Type B pancreatic cell (in vitro differentiated cells): Measurements from ENCODE around the gene SLC36A3. TPM values are rescaled to one million over a fixed set of nuclear protein-coding genes. Genes with fewer than 3 reads are reported as not detected.
"Not testable (repeated sequence)": the region's sequence is repeated elsewhere in the genome, so short reads cannot be mapped to it uniquely, and the experiment has no call there.

Experiments used
- DNase-seq: peaks from one replicate; pipeline ENCODE4 v3.0.0; 2021; ENCODE audit warnings: mixed read lengths; ENCODE audit not compliant: unreplicated experiment; ENCODE audit errors: extremely low spot score
- H3K27ac Mint-ChIP-seq: 2 replicates; pipeline ENCODE4 v1.8.0; 2021; ENCODE audit warnings: mild to moderate bottlenecking, mixed read lengths
- H3K27me3 Mint-ChIP-seq: 2 replicates; pipeline ENCODE4 v1.8.0; 2021; ENCODE audit warnings: mixed read lengths
- H3K36me3 Mint-ChIP-seq: 2 replicates; pipeline ENCODE4 v1.8.0; 2021; ENCODE audit warnings: mixed read lengths
- H3K4me1 Mint-ChIP-seq: one replicate; pipeline ENCODE4 v1.8.0; 2021; ENCODE audit warnings: mixed read lengths; ENCODE audit not compliant: unreplicated experiment
- H3K4me3 Mint-ChIP-seq: 2 replicates; pipeline ENCODE4 v1.8.0; 2021; ENCODE audit warnings: mild to moderate bottlenecking, mixed read lengths
- H3K9me3 Mint-ChIP-seq: 2 replicates; pipeline ENCODE4 v1.8.0; 2021; ENCODE audit warnings: mixed read lengths
- total RNA-seq: library from RNA; stranded (reverse); gene quantifications from 2 replicates; pipeline ENCODE4 v1.2.1, GENCODE V29; 2021; ENCODE audit warnings: low replicate concordance
- TF ChIP-seq, protein P1 (sequence below): fragments of 200-600 bp; sonication (generic); conservative IDR thresholded peaks from 2 replicates; pipeline ENCODE4 v1.5.0; 2021; ENCODE audit warnings: antibody characterized with exemption, mild to moderate bottlenecking

SLC36A3 gene
- total RNA-seq, 1 donor from 2014 or later: not detected

DNA sequence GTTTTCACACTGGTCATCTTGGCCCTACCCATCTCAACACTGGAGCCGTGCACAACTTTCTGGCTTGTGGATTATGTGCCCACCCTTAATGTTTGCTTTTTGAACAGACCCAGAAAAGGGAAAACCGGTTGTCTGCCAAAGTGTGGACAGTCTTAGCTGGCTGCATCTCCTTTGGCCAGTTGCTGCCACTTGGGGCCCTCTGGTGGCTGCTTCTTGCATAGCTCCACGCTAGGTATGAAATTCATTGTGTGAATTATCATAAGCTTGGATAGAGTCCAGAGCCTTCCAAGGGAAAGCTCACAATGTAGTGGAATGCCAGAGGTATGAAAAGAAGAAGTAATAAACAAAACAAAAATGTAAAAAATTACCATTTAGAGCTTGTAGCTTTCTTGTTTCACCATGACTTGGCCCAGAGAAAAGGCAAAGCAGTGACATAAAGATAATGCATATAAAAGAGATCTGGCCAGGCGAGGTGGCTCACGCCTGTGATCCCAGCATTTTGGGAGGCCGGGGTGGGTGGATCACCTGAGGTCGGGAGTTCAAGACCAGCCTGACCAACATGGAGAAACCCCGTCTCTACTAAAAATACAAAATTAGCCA lies 12.5 kb upstream of the SLC36A3 start:
- DNase-seq: peak; percentile 77
- H3K36me3 Mint-ChIP-seq: no peaks in the 10 kb centered on the region
- H3K27ac Mint-ChIP-seq: no peak overlapping the region
- TF ChIP-seq, protein P1, sequence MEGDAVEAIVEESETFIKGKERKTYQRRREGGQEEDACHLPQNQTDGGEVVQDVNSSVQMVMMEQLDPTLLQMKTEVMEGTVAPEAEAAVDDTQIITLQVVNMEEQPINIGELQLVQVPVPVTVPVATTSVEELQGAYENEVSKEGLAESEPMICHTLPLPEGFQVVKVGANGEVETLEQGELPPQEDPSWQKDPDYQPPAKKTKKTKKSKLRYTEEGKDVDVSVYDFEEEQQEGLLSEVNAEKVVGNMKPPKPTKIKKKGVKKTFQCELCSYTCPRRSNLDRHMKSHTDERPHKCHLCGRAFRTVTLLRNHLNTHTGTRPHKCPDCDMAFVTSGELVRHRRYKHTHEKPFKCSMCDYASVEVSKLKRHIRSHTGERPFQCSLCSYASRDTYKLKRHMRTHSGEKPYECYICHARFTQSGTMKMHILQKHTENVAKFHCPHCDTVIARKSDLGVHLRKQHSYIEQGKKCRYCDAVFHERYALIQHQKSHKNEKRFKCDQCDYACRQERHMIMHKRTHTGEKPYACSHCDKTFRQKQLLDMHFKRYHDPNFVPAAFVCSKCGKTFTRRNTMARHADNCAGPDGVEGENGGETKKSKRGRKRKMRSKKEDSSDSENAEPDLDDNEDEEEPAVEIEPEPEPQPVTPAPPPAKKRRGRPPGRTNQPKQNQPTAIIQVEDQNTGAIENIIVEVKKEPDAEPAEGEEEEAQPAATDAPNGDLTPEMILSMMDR: peak; percentile 92
- no peak overlapping the region for H3K4me3 Mint-ChIP-seq
- peaks cover 3% of the 10 kb centered on the region for H3K4me1 Mint-ChIP-seq
- peaks cover 4% of the 10 kb centered on the region for H3K9me3 Mint-ChIP-seq
- H3K27me3 Mint-ChIP-seq: peaks cover 3% of the 10 kb centered on the region

GRCh38 chr5:151313357-151313756 lies 9.8 kb upstream of the SLC36A3 start:
- Mint-ChIP-seq H3K27me3 (peaks cover 3% of the 10 kb centered on the region), H3K36me3 (no peaks in the 10 kb centered on the region), H3K27ac (no peak overlapping the region), H3K9me3 (peaks cover 11% of the 10 kb centered on the region), H3K4me1 (peaks cover 3% of the 10 kb centered on the region), H3K4me3 (no peak overlapping the region)
- no peak for DNase-seq
- TF ChIP-seq, protein P1: no peak

GRCh38 chr5:151312756-151313324 lies 9.3 kb upstream of the SLC36A3 start:
- H3K9me3 Mint-ChIP-seq: peaks cover 11% of the 10 kb centered on the region
- H3K4me1 Mint-ChIP-seq: peaks cover 3% of the 10 kb centered on the region
- no peaks in the 10 kb centered on the region for H3K36me3 Mint-ChIP-seq
- peaks cover 3% of the 10 kb centered on the region for H3K27me3 Mint-ChIP-seq
- H3K4me3 Mint-ChIP-seq: no peak overlapping the region
- TF ChIP-seq, protein P1: no peak
- no peak for DNase-seq
- no peak overlapping the region for H3K27ac Mint-ChIP-seq

GRCh38 chr5:151310932-151311331 lies 7.4 kb upstream of the SLC36A3 start:
- Mint-ChIP-seq H3K27ac (no peak overlapping the region), H3K27me3 (peaks cover 2% of the 10 kb centered on the region), H3K9me3 (peaks cover 11% of the 10 kb centered on the region), H3K36me3 (no peaks in the 10 kb centered on the region), H3K4me3 (no peak overlapping the region), H3K4me1 (peaks cover 2% of the 10 kb centered on the region)
- DNase-seq: no peak
- TF ChIP-seq, protein P1: no peak

DNA sequence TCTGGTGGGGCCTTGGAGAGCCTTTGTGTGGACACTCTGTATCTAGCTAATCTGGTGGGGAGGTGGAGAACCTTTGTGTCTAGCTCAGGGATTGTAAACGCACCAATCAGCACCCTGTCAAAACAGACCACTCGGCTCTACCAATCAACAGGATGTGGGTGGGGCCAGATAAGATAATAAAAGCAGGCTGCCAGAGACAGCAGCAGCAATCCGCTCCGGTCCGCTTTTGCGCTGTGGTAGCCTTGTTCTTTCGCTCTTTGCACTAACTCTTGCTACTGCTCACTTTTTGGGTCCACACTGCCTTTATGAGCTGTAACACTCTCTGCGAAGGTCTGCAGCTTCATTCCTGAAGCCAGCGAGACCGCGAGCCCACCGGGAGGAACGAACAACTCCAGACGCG lies 6.3 kb upstream of the SLC36A3 start:
- peaks cover 11% of the 10 kb centered on the region for H3K9me3 Mint-ChIP-seq
- H3K27me3 Mint-ChIP-seq, H3K4me3 Mint-ChIP-seq, H3K27ac Mint-ChIP-seq, H3K36me3 Mint-ChIP-seq, H3K4me1 Mint-ChIP-seq, DNase-seq: not testable (repeated sequence)

DNA sequence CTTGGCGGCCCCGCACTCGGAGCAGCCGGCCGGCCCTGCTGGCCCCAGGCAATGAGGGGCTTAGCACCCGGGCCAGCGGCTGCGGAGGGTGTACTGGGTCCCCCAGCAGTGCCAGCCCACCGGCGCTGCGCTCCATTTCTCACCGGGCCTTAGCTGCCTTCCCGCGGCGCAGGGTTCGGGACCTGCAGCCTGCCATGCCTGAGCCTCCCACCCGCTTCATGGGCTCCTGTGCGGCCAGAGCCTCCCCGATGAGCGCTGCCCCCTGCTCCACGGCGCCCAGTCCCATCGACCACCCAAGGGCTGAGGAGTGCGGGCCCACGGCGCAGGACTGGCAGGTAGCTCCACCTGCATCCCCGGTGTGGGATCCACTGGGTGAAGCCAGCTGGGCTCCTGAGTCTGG lies 5.7 kb upstream of the SLC36A3 start:
- not testable (repeated sequence) for H3K36me3 Mint-ChIP-seq, H3K27ac Mint-ChIP-seq, H3K4me3 Mint-ChIP-seq, H3K27me3 Mint-ChIP-seq, H3K4me1 Mint-ChIP-seq, DNase-seq
- H3K9me3 Mint-ChIP-seq: peaks cover 11% of the 10 kb centered on the region
